GM10248 (cell line): Measurements from ENCODE around the gene ABCG2.

Experiments used
- CTCF ChIA-PET: fragments of 300-600 bp; sonication (Branson Sonifier 250); formaldehyde crosslinking; extraction: SDS; loops from one replicate; lab custom pipeline; 2021; ENCODE audit warnings: antibody characterized with exemption; lab: Yijun Ruan, JAX
- POLR2A ChIA-PET: fragments of 350-650 bp; sonication (Branson Sonifier 250); formaldehyde crosslinking; extraction: SDS; loops from one replicate; lab custom pipeline; 2020; ENCODE audit warnings: antibody characterized with exemption; lab: Yijun Ruan, JAX
- DNase-seq: peaks from one replicate; pipeline ENCODE4 v3.0.0; 2012; ENCODE audit errors: extremely low spot score
- CTCF ChIP-seq: IDR thresholded peaks from 2 replicates; pipeline ENCODE4 v1.5.1; 2012; ENCODE audit warnings: mild to moderate bottlenecking, low read depth; ENCODE audit errors: extremely low read depth, missing control alignments, control extremely low read depth

ABCG2 gene

GRCh38 chr4:88144866-88145300 is 13.6 kb downstream of the ABCG2 start:
- DNase-seq: no peak
- ChIA-PET CTCF (no interaction called here), POLR2A (no interaction called here)
- no peak for TF ChIP-seq CTCF

GRCh38 chr4:88144048-88144447 is 14.4 kb downstream of the ABCG2 start:
- no peak for TF ChIP-seq CTCF
- no peak for DNase-seq
- POLR2A ChIA-PET: no interaction called here
- CTCF ChIA-PET: interaction anchor here (1.1 kb wide), 1 partner anchor 10 kb away, joined by 3 read pairs; no protein-coding TSS in a partner anchor

GRCh38 chr4:88143504-88143903 is 14.9 kb downstream of the ABCG2 start:
- no peak for DNase-seq
- ChIA-PET CTCF (interaction anchor here (1.1 kb wide), 1 partner anchor 9 kb away, joined by 3 read pairs; no protein-coding TSS in a partner anchor), POLR2A (no interaction called here)
- TF ChIP-seq CTCF: no peak

GRCh38 chr4:88138561-88138960 is 19.9 kb downstream of the ABCG2 start:
- DNase-seq: no peak
- no peak for TF ChIP-seq CTCF
- ChIA-PET POLR2A (no interaction called here), CTCF (interaction anchor here (1.5 kb wide), 1 partner anchor 73 kb away, joined by 4 read pairs; no protein-coding TSS in a partner anchor)

- POLR2A ChIA-PET: no interaction called here
- no peak for TF ChIP-seq CTCF
- CTCF ChIA-PET: no interaction called here
- DNase-seq: no peak
Measured at GRCh38 chr4:88137112-88137511, 21.3 kb downstream of the ABCG2 start.

- ChIA-PET POLR2A (no interaction called here), CTCF (no interaction called here)
Measured at GRCh38 chr4:88136249-88136648, 22.2 kb downstream of the ABCG2 start.

More at GRCh38 chr4:88136249-88136648, 22.2 kb downstream of the ABCG2 start:
- TF ChIP-seq CTCF: no peak
- no peak for DNase-seq
